Hippocampal formation (tissue), 2 donors: Measurements from ENCODE around the gene TXK.

Experiments used
- DNase-seq, 2 donors: peaks; one replicate each; lab custom pipeline; 2025; lab: John Stamatoyannopoulos, UW

The TXK gene

GRCh38 chr4:48021100-48021499, 113.0 kb downstream of the TXK start:
- no peak for DNase-seq

DNA sequence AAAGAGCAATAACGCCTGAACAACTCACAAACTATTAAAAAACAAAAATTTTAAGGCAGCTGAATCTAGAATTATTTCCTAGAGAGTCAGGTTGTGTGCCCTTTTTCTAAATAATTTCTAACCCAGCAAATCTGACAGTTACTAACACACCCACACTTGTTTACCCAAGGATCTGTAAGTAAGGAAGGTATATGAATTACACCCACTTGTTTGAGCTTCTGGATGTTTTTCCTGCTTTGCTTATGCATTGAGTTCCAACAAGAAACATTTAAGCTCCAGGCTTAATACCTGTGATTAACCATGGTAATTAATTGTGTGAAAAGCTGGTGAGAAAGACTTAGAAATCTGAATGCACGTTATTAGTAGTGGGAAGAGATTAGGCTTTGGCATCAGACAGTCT, 115.9 kb downstream of the TXK start:
- DNase-seq, result no peak

DNA sequence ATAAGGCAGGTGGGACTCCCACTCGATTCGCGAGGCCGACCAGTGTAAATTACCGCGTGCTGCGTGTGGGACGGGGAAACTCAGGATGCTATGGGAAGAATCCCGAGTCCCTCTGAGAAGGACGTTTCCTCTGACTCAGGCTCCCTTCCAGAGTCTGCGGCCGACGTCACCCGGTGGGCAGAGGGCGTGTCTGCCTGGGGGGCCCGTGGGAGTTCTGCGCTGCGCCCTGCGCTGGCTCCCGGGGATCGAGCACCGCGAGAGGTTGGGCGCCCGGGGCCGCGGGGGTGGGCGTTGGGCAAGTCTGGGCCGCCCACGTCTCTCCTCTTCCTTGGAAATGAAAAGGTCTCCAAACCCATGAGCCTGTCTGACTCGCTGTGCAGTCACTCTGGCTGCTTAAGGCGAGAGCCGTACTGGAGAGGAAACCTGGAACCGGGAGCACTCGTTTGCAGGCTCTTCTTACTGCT, 116.9 kb downstream of the TXK start:
- DNase-seq, result no peak
